Activated CD4-positive, alpha-beta T cell treated with anti-CD3 and anti-CD28 coated beads, Interleukin-10, Interleukin-2, amounts not matched to agents 100 ng/mL and 50 ng/mL, durations not matched to agents 16 hours and 8 hours (primary cell): ENCODE measurements around the gene TMEM54.

ENCODE experiments used
- DNase-seq: peaks from one replicate; pipeline ENCODE4 v3.0.0-alpha.2; 2020

The TMEM54 gene

GRCh38 chr1:32860566-32860965 is 40.6 kb downstream of the TMEM54 start:
- no peak for DNase-seq

GRCh38 chr1:32859915-32860314 is 41.3 kb downstream of the TMEM54 start:
- DNase-seq, result no peak

GRCh38 chr1:32858791-32859190 is 42.4 kb downstream of the TMEM54 start:
- no peak for DNase-seq

GRCh38 chr1:32858136-32858535 is 43.1 kb downstream of the TMEM54 start:
- no peak for DNase-seq

GRCh38 chr1:32855861-32856617 is 45.1 kb downstream of the TMEM54 start:
- no peak for DNase-seq

GRCh38 chr1:32848354-32849063 is 52.7 kb downstream of the TMEM54 start:
- no peak for DNase-seq
